GM12872 (cell line): ENCODE data around the gene DLGAP4.

Experiments
- TF ChIP-seq, protein P1 (sequence below): IDR thresholded peaks from 3 replicates; pipeline ENCODE4 v1.5.1; 2011; ENCODE audit warnings: low read depth, mild to moderate bottlenecking, low read length, moderate library complexity; ENCODE audit not compliant: insufficient read depth

DLGAP4 gene

GRCh38 chr20:36498386-36499179, 192.4 kb downstream of the DLGAP4 start:
- TF ChIP-seq, protein P1, sequence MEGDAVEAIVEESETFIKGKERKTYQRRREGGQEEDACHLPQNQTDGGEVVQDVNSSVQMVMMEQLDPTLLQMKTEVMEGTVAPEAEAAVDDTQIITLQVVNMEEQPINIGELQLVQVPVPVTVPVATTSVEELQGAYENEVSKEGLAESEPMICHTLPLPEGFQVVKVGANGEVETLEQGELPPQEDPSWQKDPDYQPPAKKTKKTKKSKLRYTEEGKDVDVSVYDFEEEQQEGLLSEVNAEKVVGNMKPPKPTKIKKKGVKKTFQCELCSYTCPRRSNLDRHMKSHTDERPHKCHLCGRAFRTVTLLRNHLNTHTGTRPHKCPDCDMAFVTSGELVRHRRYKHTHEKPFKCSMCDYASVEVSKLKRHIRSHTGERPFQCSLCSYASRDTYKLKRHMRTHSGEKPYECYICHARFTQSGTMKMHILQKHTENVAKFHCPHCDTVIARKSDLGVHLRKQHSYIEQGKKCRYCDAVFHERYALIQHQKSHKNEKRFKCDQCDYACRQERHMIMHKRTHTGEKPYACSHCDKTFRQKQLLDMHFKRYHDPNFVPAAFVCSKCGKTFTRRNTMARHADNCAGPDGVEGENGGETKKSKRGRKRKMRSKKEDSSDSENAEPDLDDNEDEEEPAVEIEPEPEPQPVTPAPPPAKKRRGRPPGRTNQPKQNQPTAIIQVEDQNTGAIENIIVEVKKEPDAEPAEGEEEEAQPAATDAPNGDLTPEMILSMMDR, result no peak

DNA sequence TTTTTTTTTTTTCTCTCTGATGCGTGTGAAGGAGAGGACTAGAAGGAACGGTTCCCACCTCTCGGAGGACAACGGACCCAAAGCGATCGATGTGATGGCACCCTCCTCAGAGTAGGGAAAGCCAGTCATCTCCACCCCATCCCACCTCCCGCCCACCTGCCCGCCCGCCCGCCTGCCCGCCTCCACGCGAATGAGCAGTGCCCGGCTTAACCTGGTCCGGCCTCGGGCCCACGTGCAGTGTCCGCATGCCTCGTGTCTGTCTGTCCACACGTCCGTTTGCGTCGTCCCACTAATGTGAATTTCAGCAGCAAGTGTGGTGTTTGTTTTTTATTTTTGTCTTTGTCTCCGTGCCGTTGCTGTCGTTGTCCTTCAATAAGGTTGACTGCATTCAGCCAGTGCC, 193.1 kb downstream of the DLGAP4 start:
- TF ChIP-seq, protein P1, result no peak

GRCh38 chr20:36499723-36500501, 193.8 kb downstream of the DLGAP4 start:
- TF ChIP-seq, protein P1, result no peak

DNA sequence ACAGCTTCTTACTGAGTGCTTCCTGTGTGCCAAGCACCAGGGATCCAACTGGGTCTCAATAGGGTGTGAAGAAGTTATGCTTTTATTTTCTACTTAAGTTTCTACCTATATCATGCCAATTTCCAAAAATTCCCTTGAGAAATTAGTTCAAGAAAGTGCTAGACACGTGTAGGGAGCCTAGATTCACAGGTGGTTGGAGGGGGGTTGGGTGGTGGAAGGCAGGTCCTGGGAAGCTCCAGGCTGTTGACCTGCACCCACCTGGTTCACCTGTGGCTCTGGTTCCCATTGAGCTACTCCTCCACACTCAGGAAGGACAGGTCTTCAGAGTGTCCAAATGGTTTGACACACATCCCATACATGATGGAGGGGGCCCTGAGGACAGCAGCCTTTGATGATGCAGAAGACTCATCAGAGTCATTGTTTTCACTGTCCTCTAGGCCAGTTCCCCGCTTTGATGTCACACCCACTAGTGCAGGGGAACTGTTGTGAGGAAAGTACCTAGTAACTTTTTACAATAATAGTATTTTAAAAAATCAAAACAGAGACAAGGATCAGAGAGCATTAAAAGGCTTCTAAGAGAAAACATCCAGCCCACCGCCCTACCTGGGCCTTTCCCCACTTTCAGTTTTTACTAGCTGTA, 195.3 kb downstream of the DLGAP4 start:
- TF ChIP-seq, protein P1, result no peak

DNA sequence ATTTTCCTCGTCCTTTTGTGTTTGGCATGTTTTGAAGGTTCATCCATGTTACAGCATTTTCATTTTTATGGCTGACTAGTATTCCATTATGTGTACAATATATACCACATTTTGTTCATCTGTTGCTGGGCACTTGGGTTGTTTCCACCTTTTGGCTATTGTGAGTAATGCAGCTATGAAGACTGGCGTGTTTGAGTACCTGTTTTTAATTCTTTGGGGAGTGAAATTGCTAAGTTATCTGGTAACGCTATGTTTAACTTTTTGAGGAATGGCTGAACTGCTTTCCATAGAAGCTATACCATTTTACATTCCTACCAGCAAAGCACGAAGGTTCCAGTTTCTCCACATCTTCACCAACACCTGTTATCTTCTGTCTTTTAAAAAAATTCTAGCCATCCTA, 198.2 kb downstream of the DLGAP4 start:
- TF ChIP-seq, protein P1, result peak; percentile 16; the same call in 1 of the 3 replicates

GRCh38 chr20:36506253-36506652, 200.1 kb downstream of the DLGAP4 start:
- TF ChIP-seq, protein P1, result peak; percentile 41; the same call in 1 of the 3 replicates

DNA sequence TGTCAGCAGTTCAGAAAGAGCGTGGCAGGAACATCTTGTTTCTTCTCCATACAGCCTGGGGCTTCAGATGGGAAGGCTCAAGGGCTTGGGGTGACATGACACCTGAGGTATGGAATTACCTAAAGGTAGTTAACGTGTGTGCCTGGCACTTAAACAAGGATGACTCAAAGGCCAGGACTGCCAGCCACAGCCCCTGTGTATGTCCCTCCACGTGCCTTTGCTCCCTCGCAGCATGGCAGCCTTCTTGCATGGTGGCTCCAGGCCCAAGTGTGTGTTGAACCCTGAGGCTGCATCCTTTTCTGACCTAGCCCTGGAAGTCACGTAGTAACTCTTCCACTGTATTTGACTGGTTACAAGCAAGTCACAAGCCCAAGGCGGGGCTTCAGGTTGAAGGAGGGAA, 201.6 kb downstream of the DLGAP4 start:
- TF ChIP-seq, protein P1, result no peak
